GM12891 (cell line): ENCODE measurements around the gene TRPM3.

ENCODE experiments used
- DNase-seq: peaks from one replicate; pipeline ENCODE4 v3.0.0; 2011; ENCODE audit warnings: low spot score; ENCODE audit not compliant: insufficient read length
- FAIRE-seq: peaks from 2 replicates; lab custom pipeline; 2011; peaks lifted over from hg19 to GRCh38; lab: Jason Lieb, UNC
- PAX5 ChIP-seq: IDR thresholded peaks from 2 replicates; pipeline ENCODE4 v1.6.1; 2011; ENCODE audit warnings: low read length, moderate library complexity, mild to moderate bottlenecking; ENCODE audit not compliant: insufficient read depth, severe bottlenecking
- POLR2A ChIP-seq: IDR thresholded peaks from 2 replicates; pipeline ENCODE4 v1.6.1; 2011; ENCODE audit warnings: low read depth, low read length, control low read depth
- POLR2AphosphoS5 ChIP-seq: IDR thresholded peaks from 2 replicates; pipeline ENCODE4 v1.6.1; 2011; ENCODE audit warnings: low read depth, low read length, control low read depth
- POU2F2 ChIP-seq: IDR thresholded peaks from 2 replicates; pipeline ENCODE4 v1.6.1; 2011; ENCODE audit warnings: low read depth, mild to moderate bottlenecking, control low read depth, low read length, moderate library complexity
- SPI1 ChIP-seq: IDR thresholded peaks from 2 replicates; pipeline ENCODE4 v1.6.1; 2011; ENCODE audit warnings: low read depth, low read length, control low read depth
- TAF1 ChIP-seq: IDR thresholded peaks from 2 replicates; pipeline ENCODE4 v1.6.1; 2011; ENCODE audit warnings: low read depth, low read length, control low read depth

TRPM3 gene

GRCh38 chr9:70617033-70617828 lies 504.2 kb downstream of the TRPM3 start:
- FAIRE-seq (no peak), DNase-seq (no peak)
- TF ChIP-seq PAX5, result no peak
- TF ChIP-seq POLR2AphosphoS5, result no peak
- no peak for TF ChIP-seq TAF1
- no peak for TF ChIP-seq POU2F2
- TF ChIP-seq SPI1, result no peak
- TF ChIP-seq POLR2A, result no peak

- TF ChIP-seq POLR2A (no peak), PAX5 (no peak), POU2F2 (no peak), POLR2AphosphoS5 (no peak), TAF1 (no peak), SPI1 (no peak)
- DNase-seq (no peak), FAIRE-seq (no peak)
Measured at GRCh38 chr9:70616228-70616990, 505.0 kb downstream of the TRPM3 start.

- no peak for DNase-seq
- no peak for TF ChIP-seq POLR2A
- TF ChIP-seq POLR2AphosphoS5, result no peak
- no peak for FAIRE-seq
Measured at GRCh38 chr9:70615464-70616138, 505.8 kb downstream of the TRPM3 start.

- FAIRE-seq (no peak), DNase-seq (no peak)
- TF ChIP-seq POLR2AphosphoS5 (no peak), POLR2A (no peak), SPI1 (no peak), POU2F2 (no peak), PAX5 (no peak), TAF1 (no peak)
Measured at GRCh38 chr9:70614786-70615463, 506.5 kb downstream of the TRPM3 start.

DNA sequence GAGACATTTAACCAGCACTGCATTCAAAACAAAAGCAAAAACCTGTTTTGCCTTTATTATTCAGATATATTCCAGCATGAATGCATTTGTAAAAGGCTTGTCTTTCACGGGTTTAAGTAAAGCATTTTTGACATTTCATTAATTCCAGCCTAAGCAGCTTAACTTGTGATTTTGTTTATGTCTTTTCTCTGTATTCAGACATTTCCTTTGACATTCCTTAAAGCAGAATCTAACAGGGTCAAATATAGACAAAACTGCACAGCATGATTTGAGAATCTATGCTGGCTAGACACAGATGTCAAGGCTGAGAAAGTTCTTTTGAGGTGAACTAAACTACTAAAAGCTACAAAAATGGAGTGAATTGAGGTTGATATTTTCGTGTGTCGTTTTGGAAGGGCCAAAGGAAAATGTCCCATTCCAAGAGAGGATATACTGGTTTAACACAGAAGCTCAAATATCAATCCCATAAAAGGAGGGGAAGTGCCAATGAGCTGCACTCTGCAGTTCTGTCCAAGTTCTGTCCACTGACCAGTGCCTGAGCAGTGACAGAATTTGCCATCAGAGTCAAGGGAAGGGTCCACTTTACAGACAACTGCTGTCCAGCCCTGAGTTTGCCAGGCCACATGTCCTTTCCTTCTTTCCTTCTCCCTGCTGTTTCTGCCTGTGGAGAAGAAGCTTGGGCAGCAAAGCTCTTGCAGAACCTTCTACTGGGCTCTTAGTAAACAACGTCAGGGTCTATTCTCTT lies 508.2 kb downstream of the TRPM3 start:
- TF ChIP-seq SPI1 (no peak), POU2F2 (no peak), PAX5 (no peak), TAF1 (no peak), POLR2AphosphoS5 (no peak), POLR2A (no peak)
- FAIRE-seq (no peak), DNase-seq (no peak)

GRCh38 chr9:70610287-70610644 lies 511.2 kb downstream of the TRPM3 start:
- DNase-seq (no peak), FAIRE-seq (no peak)
- TF ChIP-seq PAX5, result no peak
- no peak for TF ChIP-seq POLR2A
- no peak for TF ChIP-seq SPI1
- no peak for TF ChIP-seq POU2F2
- TF ChIP-seq POLR2AphosphoS5, result no peak
- TF ChIP-seq TAF1, result no peak

DNA sequence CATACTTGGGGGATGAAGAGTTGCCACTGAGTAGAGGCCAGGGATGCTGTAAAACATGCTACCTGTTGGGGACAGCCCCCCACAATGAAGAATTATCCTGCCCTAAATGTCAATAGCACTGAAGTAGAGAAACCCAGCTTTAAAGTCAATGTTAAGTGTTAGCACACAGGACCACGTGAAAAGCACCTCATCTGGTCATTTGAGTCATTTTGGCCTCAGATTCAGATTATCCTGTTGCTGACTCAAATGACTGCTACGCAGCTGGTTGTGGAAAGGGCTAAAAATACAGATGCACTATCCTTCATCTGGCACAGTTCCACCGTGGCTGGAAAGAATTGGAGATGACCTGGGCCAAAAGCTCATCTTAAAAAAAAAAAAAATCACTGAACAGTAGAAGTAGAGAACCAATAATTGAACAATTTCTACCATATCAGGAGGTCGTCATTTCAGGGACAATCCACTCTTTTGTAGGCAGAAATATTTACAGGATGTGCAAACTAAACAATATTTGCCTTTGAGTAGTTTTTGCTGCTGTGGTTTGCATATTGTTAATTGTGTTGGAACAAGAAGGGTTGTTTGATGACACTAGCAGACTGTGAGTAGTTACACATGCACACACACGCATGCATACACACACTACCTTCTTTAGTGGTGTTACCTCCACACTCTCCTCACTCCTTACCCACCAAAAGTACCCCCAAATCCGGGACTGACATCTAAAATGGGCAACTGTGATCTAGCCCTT lies 511.7 kb downstream of the TRPM3 start:
- TF ChIP-seq PAX5, result no peak
- TF ChIP-seq TAF1, result no peak
- TF ChIP-seq POLR2A, result no peak
- no peak for TF ChIP-seq POLR2AphosphoS5
- no peak for TF ChIP-seq SPI1
- no peak for FAIRE-seq

GRCh38 chr9:70609011-70609410 lies 512.4 kb downstream of the TRPM3 start:
- FAIRE-seq (no peak), DNase-seq (no peak)
- no peak for TF ChIP-seq POU2F2
- no peak for TF ChIP-seq TAF1
- TF ChIP-seq SPI1, result no peak

More for the DNA sequence above, 511.7 kb downstream of the TRPM3 start:
- no peak for DNase-seq
